Measurements from ENCODE around the gene CBFA2T2.

- peak; percentile 58 for TF ChIP-seq CTCF (IDR thresholded peaks at IDR 0.05; ENCODE audit: borderline replicate concordance, extremely low read depth, low read length, poor library complexity, severe bottlenecking)
- TF ChIP-seq EZH2 (IDR thresholded peaks at IDR 0.05; ENCODE audit: borderline replicate concordance, low read depth, low read length, severe bottlenecking), result no peak
Measured at GRCh38 chr20:33444797-33445560, 44.9 kb upstream of the CBFA2T2 start.

All from DND-41 (cell line).